ENCODE results near the gene SMOC2. TPM values are rescaled to one million over a fixed set of nuclear protein-coding genes. Genes with fewer than 3 reads are reported as not detected.

SMOC2 gene
- total and polyA plus RNA-seq, 2 donors (not counting 1 experiment from before 2014, with no cell fraction given), result 0.37 TPM; not detected in 1

DNA sequence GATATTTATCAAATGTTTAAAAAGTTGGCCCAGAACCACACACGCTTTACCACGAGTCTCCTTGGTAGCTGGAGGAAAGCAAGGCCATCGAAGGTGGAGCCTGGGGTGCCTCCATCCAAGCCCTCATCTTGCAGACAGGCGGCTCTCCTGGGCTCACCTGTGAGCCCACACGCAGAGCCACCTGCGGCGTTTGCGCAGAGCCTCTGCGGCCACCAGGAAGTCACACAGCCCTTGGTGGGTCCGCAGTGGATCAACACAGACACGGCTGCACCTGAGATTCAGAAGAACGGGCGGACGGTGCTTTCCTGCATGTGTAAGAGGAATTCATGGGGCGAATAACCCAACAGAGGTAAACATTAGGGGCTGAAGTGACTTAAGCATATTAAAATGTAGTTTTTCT lies 24.5 kb upstream of the SMOC2 start:
- no peaks in the 10 kb centered on the region for H3K36me3 ChIP-seq (replicated peaks in 1 of 2; ENCODE audit: control extremely low read depth in 1 of 2, control insufficient read depth in 1 of 2, extremely low read depth in 1 of 2, insufficient read depth in 2 of 2, low read length in 1 of 2)
- H3K79me2 ChIP-seq (ENCODE audit: control insufficient read depth, insufficient read depth, low read length), result no peaks in the 10 kb centered on the region
- Mint-ChIP-seq H3K27me3 (no peaks in the 10 kb centered on the region), H3K9me3 (ENCODE audit: insufficient read depth) (no peaks in the 10 kb centered on the region), H3K4me1 (no peaks in the 10 kb centered on the region), H3K4me3 (no peak overlapping the region), H3K27ac (no peak overlapping the region)
- no peak for TF ChIP-seq EZH2 (IDR thresholded peaks at IDR 0.05; ENCODE audit: borderline replicate concordance, insufficient read depth, low read depth, low read length, poor library complexity, severe bottlenecking)
- TF ChIP-seq, protein P1, sequence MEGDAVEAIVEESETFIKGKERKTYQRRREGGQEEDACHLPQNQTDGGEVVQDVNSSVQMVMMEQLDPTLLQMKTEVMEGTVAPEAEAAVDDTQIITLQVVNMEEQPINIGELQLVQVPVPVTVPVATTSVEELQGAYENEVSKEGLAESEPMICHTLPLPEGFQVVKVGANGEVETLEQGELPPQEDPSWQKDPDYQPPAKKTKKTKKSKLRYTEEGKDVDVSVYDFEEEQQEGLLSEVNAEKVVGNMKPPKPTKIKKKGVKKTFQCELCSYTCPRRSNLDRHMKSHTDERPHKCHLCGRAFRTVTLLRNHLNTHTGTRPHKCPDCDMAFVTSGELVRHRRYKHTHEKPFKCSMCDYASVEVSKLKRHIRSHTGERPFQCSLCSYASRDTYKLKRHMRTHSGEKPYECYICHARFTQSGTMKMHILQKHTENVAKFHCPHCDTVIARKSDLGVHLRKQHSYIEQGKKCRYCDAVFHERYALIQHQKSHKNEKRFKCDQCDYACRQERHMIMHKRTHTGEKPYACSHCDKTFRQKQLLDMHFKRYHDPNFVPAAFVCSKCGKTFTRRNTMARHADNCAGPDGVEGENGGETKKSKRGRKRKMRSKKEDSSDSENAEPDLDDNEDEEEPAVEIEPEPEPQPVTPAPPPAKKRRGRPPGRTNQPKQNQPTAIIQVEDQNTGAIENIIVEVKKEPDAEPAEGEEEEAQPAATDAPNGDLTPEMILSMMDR (IDR thresholded peaks at IDR 0.05), result no peak
- CTCF ChIA-PET, result no interaction called here
- POLR2A ChIA-PET, result no interaction called here
- no peak for DNase-seq
- WGBS (ENCODE audit: insufficient coverage), result 87% methylated on average over 14 of the region's 15 CpGs
- H4K20me1 ChIP-seq (ENCODE audit: control insufficient read depth, insufficient read depth, low read length, poor library complexity, severe bottlenecking), result no peaks in the 10 kb centered on the region
- no peak overlapping the region for H3K4me2 ChIP-seq (replicated peaks; ENCODE audit: low read depth, low read length, poor library complexity, severe bottlenecking)
- no peak overlapping the region for H3K9ac ChIP-seq (ENCODE audit: low read length)
- no peak overlapping the region for H3K4me3 ChIP-seq (ENCODE audit: control extremely low read depth in 1 of 5, extremely low read depth in 1 of 5, insufficient read depth in 1 of 5, low read depth in 2 of 5, low read length in 4 of 5)
- no peak overlapping the region for H3K27ac ChIP-seq (ENCODE audit: low read length in 2 of 2)
- H2AFZ ChIP-seq (ENCODE audit: insufficient read depth, low read depth, low read length, poor library complexity, severe bottlenecking), result no peak overlapping the region
- H3K27me3 ChIP-seq (replicated peaks in 1 of 4; ENCODE audit: control extremely low read depth in 1 of 4, control insufficient read depth in 3 of 4, insufficient read depth in 4 of 4, low read length in 3 of 4), result no peaks in the 10 kb centered on the region
- H3K4me1 ChIP-seq (ENCODE audit: control insufficient read depth in 2 of 2, insufficient read depth in 2 of 2, low read length in 2 of 2), result no peaks in the 10 kb centered on the region
- H3K9me3 ChIP-seq (ENCODE audit: control extremely low read depth in 1 of 3, control insufficient read depth in 2 of 3, insufficient read depth in 1 of 3, low read length in 2 of 3), result peaks cover 0 to 32% (median 0%) of the 10 kb centered on the region in 3 donors
- ATAC-seq (ENCODE audit: low read depth), result no peak
- intact Hi-C loops (cut with micrococcal nuclease), result no loop called here

DNA sequence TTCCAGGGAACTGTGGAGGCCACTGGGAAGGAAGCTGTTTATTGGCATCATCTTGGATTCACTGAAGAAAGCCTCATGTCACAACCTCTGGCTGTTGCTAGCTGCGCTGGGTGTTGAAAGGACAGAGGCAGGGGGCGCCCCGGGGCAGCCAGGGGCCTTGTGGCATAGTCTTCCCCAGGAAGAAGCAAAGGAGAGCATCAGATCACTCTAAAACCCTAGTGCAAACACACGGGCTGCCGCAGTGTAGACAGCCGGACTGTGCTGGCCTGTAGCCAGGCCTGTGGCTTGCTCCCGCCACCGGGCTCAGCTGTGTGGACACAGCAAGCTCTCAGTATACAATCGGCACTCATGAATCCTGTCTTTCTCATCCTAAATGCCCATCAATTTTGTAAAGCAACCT lies 23.8 kb upstream of the SMOC2 start:
- CTCF ChIA-PET, result no interaction called here
- Histone ChIP-seq H3K27me3 (replicated peaks in 1 of 4; ENCODE audit: control extremely low read depth in 1 of 4, control insufficient read depth in 3 of 4, insufficient read depth in 4 of 4, low read length in 3 of 4) (no peaks in the 10 kb centered on the region), H4K20me1 (ENCODE audit: control insufficient read depth, insufficient read depth, low read length, poor library complexity, severe bottlenecking) (no peaks in the 10 kb centered on the region), H3K4me2 (replicated peaks; ENCODE audit: low read depth, low read length, poor library complexity, severe bottlenecking) (no peak overlapping the region), H3K4me1 (ENCODE audit: control insufficient read depth in 2 of 2, insufficient read depth in 2 of 2, low read length in 2 of 2) (no peaks in the 10 kb centered on the region), H3K27ac (ENCODE audit: low read length in 2 of 2) (no peak overlapping the region), H3K79me2 (ENCODE audit: control insufficient read depth, insufficient read depth, low read length) (no peaks in the 10 kb centered on the region), H3K9me3 (ENCODE audit: control extremely low read depth in 1 of 3, control insufficient read depth in 2 of 3, insufficient read depth in 1 of 3, low read length in 2 of 3) (peaks cover 0 to 32% (median 0%) of the 10 kb centered on the region in 3 donors), H3K9ac (ENCODE audit: low read length) (no peak overlapping the region), H3K36me3 (replicated peaks in 1 of 2; ENCODE audit: control extremely low read depth in 1 of 2, control insufficient read depth in 1 of 2, extremely low read depth in 1 of 2, insufficient read depth in 2 of 2, low read length in 1 of 2) (no peaks in the 10 kb centered on the region), H3K4me3 (ENCODE audit: control extremely low read depth in 1 of 5, extremely low read depth in 1 of 5, insufficient read depth in 1 of 5, low read depth in 2 of 5, low read length in 4 of 5) (no peak overlapping the region), H2AFZ (ENCODE audit: insufficient read depth, low read depth, low read length, poor library complexity, severe bottlenecking) (no peak overlapping the region)
- H3K27ac Mint-ChIP-seq, result no peak overlapping the region
- TF ChIP-seq EZH2 (IDR thresholded peaks at IDR 0.05; ENCODE audit: borderline replicate concordance, insufficient read depth, low read depth, low read length, poor library complexity, severe bottlenecking), result no peak
- TF ChIP-seq, protein P1 (IDR thresholded peaks at IDR 0.05), result no peak
- DNase-seq, result no peak
- no peaks in the 10 kb centered on the region for H3K4me1 Mint-ChIP-seq
- no peaks in the 10 kb centered on the region for H3K27me3 Mint-ChIP-seq
- POLR2A ChIA-PET, result no interaction called here
- ATAC-seq (ENCODE audit: low read depth), result no peak
- no peaks in the 10 kb centered on the region for H3K9me3 Mint-ChIP-seq (ENCODE audit: insufficient read depth)
- H3K4me3 Mint-ChIP-seq, result no peak overlapping the region
- WGBS (ENCODE audit: insufficient coverage), result 77% methylated on average over 9 of the region's 9 CpGs
- intact Hi-C loops (cut with micrococcal nuclease), result no loop called here

All from B cell (primary cell).